Stimulated activated CD4-positive, alpha-beta T cell treated with anti-CD3 and anti-CD28 coated beads, Interleukin-15, amount 100 ng/mL, for 1 hour (primary cell): Measurements from ENCODE around the gene LZTS2.

Experiments used
- DNase-seq, 2 donors: peaks; one replicate each; pipeline ENCODE4 v3.0.0-alpha.2; 2020; ENCODE audit warnings: low read depth in 1 of 2, low spot score in 1 of 2

The LZTS2 gene

GRCh38 chr10:101050208-101051069 is 50.8 kb downstream of the LZTS2 start:
- peak; percentile 59 to 75 for DNase-seq

- DNase-seq: no peak
Observed at GRCh38 chr10:101052285-101052684, 52.7 kb downstream of the LZTS2 start.

- DNase-seq: no peak
Observed at GRCh38 chr10:101053516-101053915, 53.9 kb downstream of the LZTS2 start.

- DNase-seq: no peak
Observed at GRCh38 chr10:101054351-101054750, 54.7 kb downstream of the LZTS2 start.

GRCh38 chr10:101054876-101055275 is 55.3 kb downstream of the LZTS2 start:
- no peak for DNase-seq

GRCh38 chr10:101055411-101055810 is 55.8 kb downstream of the LZTS2 start:
- no peak for DNase-seq

- DNase-seq: no peak
Observed at GRCh38 chr10:101056365-101057151, 57.0 kb downstream of the LZTS2 start.
